Right hindlimb (tissue), 1 donor: ENCODE measurements around the gene CACNA2D3.
"Not testable (repeated sequence)": the region's sequence is repeated elsewhere in the genome, so short reads cannot be mapped to it uniquely, and the experiment has no call there.

Experiments used
- DNase-seq: peaks from one replicate; pipeline ENCODE4 v3.0.0-alpha.2; 2018

CACNA2D3 gene

DNA sequence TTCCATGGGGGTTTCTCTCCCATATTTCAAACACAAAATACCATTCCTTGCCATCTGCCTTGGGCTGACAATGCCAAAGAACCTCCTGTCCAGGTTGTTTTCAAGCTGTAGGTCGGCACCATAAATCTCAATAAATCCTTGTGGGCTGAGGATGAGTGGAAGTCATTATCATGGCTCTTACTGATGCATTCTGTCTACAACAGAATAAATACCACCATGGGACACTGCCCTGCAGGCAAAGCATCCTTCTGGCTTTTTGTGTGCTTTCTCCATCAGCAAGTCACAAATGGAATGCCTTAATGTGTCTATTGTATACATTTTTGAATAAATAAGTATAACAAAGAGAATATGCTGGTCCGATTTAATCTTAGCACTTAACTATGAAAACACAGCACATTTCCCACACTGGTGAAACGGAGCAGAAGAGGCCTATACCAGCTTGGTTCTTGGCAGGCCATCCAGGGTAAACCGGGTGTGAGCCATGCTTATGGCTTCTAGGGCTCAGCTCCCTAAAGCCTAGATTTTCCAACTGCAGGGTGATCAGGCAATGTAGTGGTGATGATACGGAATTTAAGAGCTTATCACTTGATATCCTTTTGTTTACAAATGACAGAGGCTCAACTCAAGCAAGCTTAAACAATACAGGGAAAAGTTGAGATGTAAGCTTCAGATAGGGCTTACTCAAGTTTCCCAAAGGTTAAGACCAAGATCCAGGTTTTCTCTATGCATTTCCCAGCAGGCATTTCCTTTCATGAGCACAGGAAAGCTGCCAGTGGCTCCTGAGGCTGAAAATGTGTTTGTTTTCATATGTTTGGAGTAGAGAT, 938.8 kb downstream of the CACNA2D3 start:
- DNase-seq, result no peak

DNA sequence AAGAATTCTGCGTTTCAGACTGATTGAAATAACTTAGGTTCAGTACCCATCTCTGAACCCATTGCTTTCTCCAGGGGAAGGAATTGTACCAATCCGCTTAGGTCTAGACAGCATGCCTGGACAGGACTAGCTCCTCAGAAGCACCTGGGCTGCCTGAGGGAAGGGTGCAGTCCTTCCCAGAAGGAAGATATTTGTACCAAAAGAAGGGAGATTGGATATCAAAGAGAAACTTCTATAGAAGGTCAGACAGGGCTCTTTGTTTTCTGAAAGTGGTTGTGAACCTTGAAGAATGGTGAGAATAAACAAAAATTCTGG, 939.3 kb downstream of the CACNA2D3 start:
- DNase-seq, result no peak

DNA sequence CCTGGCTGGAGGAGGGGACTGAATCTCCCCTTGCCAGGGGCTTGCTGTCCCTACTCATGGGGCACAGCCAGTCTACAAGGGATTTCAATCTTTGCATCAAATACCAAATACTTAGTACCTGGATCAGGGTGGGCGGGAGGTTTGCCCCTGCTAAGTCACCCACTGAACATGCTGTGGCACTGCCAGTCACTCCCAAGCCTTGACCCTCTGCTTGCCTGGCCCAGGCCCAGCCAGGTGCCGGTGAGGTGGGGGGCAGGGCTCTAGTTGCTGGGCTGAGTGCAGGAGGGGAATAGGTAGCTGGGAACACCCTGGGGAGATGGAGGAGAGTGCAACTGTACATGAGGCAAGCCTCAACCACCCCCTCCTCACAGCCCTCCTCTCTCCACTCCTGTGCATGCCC, 941.8 kb downstream of the CACNA2D3 start:
- no peak for DNase-seq

DNA sequence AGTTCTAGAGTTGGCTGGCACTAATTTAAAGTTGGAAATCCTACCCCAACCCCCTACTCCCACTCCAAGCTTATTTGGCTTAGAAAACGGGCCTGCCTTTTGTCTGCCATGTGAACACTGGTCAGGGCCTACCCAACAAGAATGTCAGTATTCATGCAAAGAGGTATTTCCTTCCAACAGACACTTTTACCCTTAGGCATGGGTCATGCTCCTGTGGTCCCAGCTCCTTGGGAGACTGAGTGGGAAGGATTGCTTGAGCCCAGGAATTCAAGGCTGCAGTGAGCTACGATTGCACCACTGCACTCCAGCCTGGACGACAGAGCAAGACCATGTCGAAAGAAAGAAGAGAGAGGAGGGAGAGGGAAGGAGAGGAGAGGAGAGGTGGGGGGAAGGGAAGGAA, 943.0 kb downstream of the CACNA2D3 start:
- DNase-seq, result no peak

DNA sequence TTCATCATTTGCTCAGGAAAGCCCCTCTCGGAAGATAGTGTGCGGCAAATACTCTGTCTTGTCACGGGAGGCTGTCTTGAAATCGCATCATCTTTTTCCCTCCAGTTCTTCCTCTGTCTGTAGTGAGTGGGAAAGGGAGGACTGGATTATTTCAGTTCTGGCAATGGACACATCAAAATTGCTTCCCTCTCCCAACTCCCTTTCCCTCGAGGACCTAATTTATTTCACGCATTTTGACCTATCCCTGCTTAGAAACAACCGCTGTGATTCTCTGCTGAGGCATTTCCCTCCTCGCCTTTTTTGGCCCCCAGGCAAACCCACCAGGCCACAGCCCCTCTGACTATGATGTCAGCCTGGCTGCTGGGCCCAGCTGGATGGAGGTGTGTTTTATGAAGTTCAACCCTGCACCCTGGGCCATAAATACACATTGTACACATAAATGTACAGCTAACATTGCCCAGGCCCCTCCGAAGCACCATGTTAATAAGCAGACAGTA, 944.2 kb downstream of the CACNA2D3 start:
- peak; percentile 81 for DNase-seq

DNA sequence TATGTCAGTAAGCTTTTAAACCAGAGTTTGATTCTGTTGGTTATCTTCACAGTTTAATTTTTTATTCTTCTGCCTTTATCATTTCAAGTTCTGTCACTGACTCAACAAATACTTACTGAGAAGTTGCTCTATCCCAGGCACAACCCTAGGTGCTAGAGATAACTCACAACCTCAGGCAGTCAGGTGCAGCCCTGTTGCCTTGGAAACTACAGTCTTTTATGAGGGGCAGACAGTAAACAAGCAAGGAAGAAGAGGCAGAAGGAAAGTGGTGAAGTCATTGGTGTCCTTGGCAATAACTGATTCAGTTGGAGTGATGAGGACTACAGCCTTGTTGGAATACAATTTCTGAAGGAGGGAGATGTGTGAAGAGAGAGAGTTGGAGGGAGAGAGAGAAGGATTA, 947.6 kb downstream of the CACNA2D3 start:
- no peak for DNase-seq

DNA sequence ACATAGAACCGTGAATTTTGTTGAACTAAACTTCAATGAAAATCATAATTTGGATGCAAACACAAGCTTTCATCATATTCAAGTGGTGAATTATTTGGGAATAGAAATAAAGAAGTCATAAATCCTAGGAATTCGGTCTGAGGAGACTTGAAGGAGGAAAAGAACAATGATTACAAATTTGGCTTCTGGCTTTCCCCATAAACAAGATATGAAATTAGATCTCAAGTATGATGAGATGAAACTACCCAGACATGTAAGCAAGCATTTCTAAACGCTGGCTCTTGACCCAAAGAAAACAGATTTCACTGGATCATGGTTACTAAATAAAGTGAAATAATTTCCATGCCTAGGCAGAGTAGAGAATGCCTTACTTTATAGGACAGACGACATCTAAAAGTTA, 952.4 kb downstream of the CACNA2D3 start:
- DNase-seq, result no peak

DNA sequence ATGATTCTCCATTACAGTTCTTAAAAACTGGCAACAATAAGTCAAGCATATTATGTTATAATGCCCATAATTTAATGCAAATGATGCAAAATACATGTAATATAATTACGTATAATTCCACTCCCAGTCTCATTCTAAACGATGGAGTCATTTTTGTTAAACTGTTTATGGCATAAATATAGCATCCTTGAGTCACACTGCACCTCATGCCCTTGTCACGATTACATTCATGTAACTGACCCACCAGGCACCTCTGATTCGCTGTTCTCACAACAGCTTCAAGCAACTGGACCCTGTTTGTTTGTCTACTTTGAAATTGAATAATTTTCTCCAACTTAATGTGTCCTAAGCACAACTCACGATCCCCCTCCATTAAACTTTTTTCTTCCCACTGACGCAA, 953.5 kb downstream of the CACNA2D3 start:
- DNase-seq, result no peak

DNA sequence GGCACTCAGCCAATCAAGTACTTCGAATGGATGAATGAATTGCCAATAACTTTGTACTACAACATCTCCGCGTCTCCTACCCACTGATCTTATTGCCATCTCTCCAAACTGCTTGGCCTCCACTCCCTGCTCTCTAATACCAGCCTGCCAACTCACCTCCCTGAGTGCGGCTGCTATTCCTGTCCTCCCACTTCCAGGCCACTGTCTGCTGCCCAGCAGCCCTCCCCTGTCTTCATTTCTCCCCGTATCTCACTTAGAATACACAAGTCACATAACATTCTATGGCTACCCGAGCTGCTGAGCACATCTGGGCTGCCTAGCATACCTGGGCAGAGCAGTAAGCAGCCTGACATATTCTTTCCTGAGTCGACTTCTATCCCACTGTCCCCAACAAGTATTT, 955.4 kb downstream of the CACNA2D3 start:
- no peak for DNase-seq

DNA sequence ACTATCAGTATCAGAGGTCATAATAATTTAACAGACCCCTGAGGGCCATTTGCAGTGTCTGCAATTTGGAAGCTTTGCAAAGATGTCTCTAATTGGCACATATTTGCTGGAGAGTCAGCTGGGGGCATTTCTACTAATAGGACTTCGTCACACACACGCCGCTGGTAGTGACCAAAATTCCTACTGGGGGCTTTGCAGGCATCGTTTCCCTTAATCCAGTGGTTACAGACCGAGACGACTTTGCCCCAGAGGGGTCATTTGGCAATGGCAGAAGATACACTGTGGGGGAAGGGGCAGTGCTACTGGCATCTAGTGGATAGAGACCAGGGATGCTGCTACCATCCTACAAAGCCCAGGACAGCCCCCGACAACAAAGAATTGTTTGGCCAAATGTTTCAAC, 956.5 kb downstream of the CACNA2D3 start:
- no peak for DNase-seq

DNA sequence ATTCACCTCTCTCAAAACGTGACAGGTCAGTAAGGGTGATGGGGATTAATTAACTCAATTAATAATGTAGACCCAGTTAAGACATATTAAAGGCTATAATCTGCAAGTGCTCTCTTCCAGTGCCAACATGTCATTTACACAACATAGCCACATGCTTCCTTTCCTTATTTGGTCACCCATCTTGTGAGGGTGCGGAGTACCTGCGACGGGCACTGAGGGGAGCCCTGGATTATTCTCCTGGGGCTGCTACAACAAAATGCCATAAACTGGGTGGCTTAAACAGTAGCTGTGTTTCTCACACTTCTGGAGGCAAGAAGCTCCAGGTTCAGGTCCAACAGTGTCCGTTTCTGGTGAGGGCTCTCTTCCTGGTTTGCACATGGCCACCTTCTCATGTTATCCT, 962.9 kb downstream of the CACNA2D3 start:
- DNase-seq, result no peak

DNA sequence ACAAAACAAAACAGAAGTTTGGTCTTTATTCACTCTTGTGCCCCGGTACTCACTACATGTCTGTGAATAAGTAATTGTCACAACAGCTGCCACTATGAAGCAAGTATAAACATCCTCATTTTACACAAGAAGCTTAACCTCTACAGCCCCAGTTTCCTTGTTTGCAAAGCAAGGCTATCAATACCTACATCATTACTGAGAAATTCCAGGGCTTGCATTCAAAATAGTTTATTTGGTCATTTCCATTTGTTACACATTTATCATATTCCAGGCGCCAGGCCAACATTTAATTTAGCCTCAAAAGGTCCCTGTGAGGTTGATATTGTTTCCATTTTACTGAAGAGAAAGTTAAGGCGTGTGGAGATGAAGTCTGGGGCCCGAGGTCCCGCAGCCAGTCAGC, 966.9 kb downstream of the CACNA2D3 start:
- DNase-seq, result no peak

DNA sequence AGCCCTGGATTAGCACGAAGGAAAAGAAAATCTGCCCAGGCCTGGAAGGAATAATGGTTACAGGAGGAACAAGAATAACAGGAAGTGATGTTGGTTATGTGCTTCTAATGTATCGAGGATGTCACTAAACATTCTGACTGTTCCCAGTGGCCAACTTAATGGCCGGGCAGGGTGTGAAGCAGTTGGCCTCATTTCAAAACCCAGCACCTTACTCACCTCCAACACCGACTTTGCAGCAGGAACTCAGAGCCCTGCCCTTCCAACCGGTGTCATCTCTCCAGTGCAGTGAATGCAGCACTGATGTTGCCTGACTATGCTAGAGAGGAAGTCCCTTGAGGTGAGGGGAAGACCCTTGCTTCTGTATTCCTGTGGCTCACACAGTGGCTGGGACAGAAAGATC, 967.9 kb downstream of the CACNA2D3 start:
- DNase-seq, result no peak

DNA sequence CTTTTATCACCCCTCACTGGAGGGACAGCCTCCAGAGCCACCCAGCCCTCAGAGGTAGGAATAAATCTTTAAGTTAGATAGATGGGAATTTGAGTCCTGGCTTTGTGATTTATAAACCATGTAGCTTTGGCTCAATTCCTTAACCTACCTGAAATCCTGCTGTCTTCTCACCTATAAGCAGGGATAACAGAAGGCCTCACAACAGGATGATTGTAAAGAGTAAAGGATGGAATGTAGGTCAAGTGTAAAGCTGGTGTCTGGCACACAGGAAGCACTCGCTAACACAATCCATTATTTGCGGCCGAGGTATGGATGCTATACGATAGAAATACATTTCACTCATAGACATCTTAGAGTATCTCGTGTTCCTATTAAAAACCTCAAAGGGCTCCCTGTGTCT, 968.4 kb downstream of the CACNA2D3 start:
- no peak for DNase-seq

DNA sequence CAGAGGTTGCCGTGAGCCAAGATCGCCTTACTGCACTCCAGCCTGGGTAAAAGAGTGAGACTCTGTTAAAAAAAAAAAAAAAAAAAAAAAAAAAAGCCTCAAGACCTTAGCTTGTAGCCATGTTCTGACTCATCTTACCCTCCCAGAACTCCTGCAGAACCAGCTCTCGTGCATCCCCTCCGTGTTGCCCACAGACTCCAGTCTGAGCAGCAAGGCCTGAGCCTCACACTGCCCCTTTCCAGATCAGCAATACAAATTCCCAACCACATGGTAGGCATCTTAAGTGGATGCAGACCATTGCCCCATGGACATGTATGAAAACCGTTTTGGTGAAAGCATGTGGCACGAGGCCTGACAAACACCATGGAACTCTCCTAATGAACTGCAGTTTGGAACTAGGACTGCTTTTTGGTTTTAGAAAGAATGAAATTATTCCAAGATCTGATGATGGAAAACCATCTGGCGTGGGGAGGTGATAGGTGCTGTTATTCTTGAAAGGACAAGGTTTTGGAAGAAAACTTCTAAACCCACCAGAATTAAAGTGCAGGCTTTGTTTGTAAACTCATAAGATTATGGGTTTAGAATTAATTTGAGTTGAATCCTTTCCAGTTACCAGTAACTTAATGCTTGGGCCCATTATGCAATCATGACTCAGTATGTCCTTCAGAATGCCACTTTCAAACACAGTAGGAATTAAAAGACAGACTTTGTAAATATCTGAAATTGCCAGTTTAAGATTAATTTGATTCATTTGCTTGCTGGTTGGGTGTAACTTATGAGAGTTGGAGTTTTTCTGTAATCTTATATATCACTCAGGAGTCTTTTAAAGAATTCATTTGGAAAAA, 969.3 kb downstream of the CACNA2D3 start:
- no peak for DNase-seq

DNA sequence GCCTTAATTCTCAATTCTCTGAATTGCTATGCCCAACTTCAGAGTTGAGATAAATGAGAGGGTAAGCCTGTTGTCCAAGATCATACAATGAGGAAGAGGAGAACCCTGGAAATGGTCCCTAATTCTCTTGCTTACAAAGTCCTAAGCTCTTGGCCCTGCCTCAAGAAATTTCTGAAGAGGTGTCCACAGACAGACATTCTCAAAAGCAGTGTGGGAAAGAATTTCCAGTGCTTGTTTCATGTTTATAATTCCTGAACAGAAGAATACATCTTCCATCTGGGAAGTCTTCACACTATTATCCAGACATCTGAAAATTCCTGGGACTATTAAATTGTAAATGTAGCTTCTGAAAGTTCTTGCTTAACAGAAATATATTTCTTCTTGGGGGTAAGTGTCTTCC, 972.3 kb downstream of the CACNA2D3 start:
- DNase-seq, result no peak

DNA sequence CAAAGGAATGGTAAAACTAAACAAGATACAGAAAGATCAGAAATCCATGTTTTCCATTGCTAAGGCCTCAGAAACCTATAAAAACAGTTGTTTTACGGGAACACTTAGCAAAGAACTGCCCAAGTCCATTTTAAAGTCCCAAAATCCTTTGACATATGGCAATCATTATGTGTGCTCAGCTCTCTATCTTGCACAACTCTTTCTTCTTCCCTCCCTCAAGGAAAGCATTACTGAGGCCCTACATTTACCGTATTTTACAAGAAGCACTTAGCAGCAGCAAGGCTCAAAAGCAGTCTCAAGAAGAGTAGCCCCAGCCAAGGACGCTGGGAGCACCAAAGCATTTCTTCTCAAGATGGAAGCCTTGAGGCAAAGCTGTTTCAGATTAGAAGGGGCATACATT, 975.1 kb downstream of the CACNA2D3 start:
- DNase-seq, result no peak

DNA sequence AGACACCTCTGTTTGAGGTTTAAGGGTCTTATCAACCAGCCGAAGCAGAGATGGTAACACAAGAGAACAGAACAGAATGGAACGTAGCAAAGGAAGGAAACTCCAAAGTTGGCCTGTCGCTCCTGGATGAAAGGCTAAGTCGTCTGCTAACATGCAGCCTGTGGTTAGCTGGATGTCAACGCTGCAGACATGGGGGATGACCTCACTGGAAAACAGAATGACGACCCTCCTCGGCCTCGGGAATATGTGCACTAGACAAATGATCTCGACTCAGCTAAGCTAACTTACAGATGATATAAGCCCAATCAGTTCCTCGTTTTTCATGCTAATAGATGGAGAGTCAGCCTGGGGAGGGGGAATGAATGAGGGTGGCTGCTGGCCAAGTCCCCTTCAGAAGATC, 983.3 kb downstream of the CACNA2D3 start:
- no peak for DNase-seq

DNA sequence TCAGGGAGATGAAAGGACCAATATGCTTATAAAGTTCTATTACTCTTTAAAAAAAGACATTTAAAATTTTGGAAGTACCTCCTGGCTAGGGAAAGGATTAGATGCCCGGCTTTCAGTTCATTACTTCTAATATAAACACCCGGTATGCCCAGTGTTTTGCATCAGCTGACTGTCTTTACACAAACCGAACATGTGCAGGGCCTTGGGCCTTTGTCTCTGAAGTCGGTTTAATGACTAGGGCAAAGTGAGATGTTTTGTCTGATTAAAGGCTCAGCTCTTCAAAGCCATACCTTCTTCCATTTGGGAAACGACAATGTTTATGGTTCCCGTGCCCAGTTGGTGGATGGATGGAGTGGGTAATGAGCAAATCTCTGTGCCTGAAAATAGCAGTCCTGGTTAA, 984.8 kb downstream of the CACNA2D3 start:
- DNase-seq, result no peak

DNA sequence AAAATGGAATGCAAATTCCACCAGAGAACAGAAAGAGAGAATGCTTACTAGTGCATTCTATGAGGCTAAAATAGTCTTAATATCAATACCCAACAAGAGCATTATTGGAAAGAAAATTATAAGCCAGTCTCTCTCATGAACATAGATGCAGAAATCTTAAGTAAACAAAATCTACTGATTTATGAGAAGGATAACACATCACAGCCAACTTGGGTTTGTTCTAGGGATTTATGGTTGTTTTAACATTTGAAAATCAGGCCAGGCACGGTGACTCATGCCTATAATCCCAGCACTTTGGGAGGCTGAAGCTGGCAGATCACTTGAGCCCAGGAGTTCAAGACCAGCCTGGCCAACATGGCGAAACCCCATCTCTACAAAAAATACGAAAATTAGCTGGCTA, 989.6 kb downstream of the CACNA2D3 start:
- not testable (repeated sequence) for DNase-seq

DNA sequence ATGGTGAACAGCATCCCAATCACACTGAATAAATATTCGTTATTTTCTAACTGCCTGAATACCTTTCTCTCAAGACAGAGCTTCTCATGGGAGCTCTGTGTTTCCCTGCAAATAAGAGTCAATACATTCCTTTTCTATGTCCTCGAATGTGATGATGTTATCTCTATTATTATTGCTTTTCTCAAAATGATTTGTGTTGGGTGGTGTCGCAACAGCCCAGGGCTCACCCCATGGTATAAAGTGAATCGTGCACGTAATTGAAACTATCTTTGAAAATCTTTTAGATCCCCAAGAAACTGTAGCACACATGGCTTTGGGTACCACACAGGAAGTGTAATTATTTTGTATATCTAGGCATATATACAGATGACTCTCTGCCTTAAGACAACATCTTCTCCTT, 996.1 kb downstream of the CACNA2D3 start:
- no peak for DNase-seq

DNA sequence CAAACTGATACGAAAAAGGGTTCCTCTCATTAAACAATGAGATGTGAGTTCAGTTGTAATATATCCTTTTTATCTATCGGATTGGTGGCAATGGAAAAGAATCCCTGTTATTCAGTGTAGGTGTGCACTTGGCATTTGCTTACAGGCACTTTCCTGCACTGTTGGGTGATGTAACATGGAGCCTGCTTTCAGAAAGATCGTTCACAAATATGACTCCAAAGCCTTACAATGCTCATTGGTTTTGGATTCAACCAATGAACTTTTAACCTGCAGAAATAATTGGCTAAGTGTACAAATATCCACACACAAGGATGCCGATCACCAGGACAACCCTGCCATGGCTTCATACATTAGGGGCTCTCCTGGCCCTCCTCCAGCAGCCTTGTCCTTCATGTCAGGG, 996.9 kb downstream of the CACNA2D3 start:
- DNase-seq, result no peak

DNA sequence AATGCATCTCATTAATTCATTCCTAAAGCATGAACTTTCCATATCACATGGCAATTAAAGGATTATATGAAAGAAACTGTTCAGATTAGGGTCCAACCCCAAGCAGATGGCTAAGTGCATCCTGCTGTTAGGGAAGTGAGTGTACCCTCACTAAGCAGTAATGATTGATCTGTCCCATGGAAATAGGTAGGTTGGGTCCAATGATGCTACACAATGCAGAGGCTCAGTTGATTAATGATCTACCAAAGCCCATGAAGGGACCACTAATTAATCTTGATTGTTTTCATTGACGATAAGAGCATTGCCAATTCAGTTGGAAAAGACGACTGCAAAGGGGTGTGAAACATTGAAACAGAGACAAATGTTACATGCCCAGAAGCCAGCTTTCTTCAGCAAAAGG, 1000.0 kb downstream of the CACNA2D3 start:
- no peak for DNase-seq
